ENCODE results near the gene BBS7.

BBS7 gene

DNA sequence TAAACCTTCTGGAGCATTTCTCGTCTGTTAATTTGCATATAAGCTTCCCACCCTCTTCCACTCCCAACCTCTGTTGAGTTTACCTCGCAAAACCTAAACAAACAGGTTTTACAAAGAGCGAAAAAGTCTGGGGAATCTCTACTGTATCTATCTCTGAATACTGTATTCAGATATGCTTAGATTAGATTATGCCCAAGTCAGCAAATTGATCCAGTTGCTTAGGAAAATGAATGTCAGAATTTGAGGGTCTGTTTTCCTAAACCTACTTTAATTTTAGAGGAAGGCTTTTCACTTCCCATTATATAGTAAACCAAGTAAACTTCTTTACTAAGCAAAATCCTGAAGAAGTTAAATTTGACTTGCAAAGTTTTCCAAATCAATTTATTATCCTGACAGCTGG lies 53.3 kb downstream of the BBS7 start:
- DNase-seq (ENCODE audit: low read depth, low spot score): no peak
- in situ Hi-C loops (cut with HindIII; ENCODE audit: low sequenced_read_pairs): no loop called here
- H3K4me3 ChIP-seq (ENCODE audit: low read depth, low read length): no peak overlapping the region
- TF ChIP-seq, protein P1, sequence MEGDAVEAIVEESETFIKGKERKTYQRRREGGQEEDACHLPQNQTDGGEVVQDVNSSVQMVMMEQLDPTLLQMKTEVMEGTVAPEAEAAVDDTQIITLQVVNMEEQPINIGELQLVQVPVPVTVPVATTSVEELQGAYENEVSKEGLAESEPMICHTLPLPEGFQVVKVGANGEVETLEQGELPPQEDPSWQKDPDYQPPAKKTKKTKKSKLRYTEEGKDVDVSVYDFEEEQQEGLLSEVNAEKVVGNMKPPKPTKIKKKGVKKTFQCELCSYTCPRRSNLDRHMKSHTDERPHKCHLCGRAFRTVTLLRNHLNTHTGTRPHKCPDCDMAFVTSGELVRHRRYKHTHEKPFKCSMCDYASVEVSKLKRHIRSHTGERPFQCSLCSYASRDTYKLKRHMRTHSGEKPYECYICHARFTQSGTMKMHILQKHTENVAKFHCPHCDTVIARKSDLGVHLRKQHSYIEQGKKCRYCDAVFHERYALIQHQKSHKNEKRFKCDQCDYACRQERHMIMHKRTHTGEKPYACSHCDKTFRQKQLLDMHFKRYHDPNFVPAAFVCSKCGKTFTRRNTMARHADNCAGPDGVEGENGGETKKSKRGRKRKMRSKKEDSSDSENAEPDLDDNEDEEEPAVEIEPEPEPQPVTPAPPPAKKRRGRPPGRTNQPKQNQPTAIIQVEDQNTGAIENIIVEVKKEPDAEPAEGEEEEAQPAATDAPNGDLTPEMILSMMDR (IDR thresholded peaks at IDR 0.05; ENCODE audit: low read depth, low read length): no peak

DNA sequence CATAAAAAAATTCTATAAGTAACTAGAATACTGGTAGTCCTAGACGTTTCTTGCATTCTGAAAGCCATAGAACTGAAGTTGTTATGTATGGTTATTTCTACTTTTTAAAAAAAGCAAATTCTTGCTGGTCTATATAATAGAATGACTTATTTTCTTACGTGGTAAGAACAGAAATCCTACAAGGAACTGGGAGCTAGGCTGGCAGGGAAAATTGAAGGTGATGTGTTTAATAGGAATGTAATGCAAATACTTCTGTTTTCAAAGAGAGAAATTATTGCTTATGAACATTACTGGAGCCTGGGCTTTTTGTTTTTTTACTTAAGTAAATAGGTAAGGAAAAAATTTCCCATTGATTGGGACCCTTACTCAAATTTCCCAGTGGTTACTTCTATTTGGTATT lies 55.5 kb downstream of the BBS7 start:
- DNase-seq (ENCODE audit: low read depth, low spot score): no peak
- in situ Hi-C loops (cut with HindIII; ENCODE audit: low sequenced_read_pairs): no loop called here
- TF ChIP-seq, protein P1 (IDR thresholded peaks at IDR 0.05; ENCODE audit: low read depth, low read length): no peak
- no peak overlapping the region for H3K4me3 ChIP-seq (ENCODE audit: low read depth, low read length)

DNA sequence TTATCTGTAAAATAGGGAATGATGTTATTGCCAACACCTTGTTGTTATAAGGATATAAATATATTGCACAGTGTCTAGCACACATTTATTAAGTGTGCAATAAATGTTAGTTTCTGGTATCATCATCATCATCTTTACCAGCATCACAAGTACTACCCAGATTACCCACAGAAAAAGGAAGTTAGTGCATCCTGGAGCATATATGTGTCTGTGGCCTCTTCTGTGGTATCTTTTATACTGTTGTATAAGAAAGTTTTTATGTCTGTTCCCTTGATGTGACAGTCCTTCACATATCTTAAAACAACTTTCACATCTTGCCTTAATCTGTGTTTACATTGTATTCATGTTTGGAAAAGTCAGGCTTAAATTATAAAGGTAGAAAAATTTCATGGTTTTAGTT lies 59.2 kb downstream of the BBS7 start:
- in situ Hi-C loops (cut with HindIII; ENCODE audit: low sequenced_read_pairs): no loop called here
- no peak for DNase-seq (ENCODE audit: low read depth, low spot score)
- no peak overlapping the region for H3K4me3 ChIP-seq (ENCODE audit: low read depth, low read length)
- TF ChIP-seq, protein P1 (IDR thresholded peaks at IDR 0.05; ENCODE audit: low read depth, low read length): no peak

DNA sequence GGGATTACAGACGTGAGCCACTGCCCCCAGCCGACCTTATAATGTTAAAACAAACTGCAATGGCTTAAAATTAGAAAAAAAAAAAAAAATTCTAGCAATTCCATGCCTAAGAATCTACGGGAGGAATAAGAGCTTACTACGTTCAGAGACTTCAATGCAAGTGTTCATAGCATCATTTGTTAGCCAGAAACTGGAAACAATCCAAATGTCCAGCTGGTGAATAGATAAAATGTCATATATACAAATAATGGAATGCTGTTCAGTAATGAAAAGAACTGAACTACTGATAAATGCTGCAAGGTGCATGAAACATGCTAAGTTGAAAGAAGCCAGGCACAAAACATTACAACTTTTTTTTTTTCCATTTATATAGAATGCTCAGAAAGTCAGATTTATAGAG lies 63.9 kb downstream of the BBS7 start:
- DNase-seq (ENCODE audit: low read depth, low spot score): no peak
- in situ Hi-C loops (cut with HindIII; ENCODE audit: low sequenced_read_pairs): no loop called here
- no peak overlapping the region for H3K4me3 ChIP-seq (ENCODE audit: low read depth, low read length)
- TF ChIP-seq, protein P1 (IDR thresholded peaks at IDR 0.05; ENCODE audit: low read depth, low read length): no peak

DNA sequence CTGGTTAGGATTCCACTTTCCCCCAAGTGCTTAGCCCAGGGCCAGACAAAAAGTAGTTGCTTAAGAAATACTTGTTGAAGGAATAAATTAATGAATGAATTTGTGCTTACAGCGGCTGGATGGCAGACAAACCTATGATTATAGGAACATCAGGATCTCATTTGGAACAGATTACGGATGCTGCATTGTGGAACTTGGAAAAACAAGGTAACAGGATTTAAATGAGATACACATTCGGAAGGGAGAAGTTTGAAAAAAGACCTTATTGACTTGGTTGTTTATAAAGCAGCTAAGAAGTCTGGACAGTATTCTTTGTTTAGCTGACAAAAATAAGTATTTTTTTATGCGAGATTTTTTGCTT lies 68.6 kb downstream of the BBS7 start:
- peak overlapping the region; percentile 95 for H3K4me3 ChIP-seq (ENCODE audit: low read depth, low read length)
- TF ChIP-seq, protein P1 (IDR thresholded peaks at IDR 0.05; ENCODE audit: low read depth, low read length): no peak
- in situ Hi-C loops (cut with HindIII; ENCODE audit: low sequenced_read_pairs): no loop called here
- no peak for DNase-seq (ENCODE audit: low read depth, low spot score)

DNA sequence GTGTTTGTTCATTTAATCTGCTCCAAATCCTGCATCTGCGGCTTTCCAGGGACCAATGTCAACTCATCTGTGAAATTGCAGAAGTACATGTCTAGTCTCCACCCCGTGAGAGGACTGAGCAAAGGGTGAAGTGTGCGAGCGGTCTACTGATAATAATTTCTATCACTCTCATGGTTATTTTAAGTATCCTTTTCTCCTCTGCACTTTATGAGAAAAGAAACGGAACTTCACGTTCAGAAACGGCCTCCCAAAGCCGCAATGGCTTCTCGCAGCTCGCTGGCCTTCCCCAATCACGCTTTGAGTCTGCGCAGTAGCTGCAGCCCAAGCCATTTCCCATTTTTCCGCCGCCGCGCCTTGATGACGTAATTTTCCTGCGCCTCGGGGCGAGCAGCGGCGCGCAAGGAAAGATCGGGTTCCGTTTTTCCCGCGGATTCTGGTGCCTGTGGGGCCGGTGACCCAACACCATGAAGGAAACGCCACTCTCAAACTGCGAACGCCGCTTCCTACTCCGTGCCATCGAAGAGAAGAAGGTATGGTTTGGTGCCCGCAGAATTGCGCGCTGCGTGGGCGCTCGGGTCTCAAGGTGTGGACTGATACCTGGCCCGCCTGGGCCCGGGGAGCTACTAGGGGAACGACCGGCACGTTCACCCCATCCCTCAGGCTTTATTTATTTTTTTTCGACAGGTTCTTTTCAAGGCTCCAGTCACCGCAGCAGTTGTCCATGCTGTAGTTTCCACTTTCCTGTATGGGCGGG lies 69.1 kb downstream of the BBS7 start, which contains the start of gene EXOSC9:
Gene EXOSC9, plus strand, starts transcription at position 363 of the 754 bp plus-strand sequence. Its CDS starts 102 bp downstream, at position 465.
- in situ Hi-C loops (cut with HindIII; ENCODE audit: low sequenced_read_pairs): no loop called here
- TF ChIP-seq, protein P1 (IDR thresholded peaks at IDR 0.05; ENCODE audit: low read depth, low read length): no peak
- H3K4me3 ChIP-seq (ENCODE audit: low read depth, low read length): peak within 1 kb of the TSS; percentile 95
- peak; percentile 96 for DNase-seq (ENCODE audit: low read depth, low spot score)
